HL-60 (cell line): ENCODE results near the gene RUNDC1.

Experiments
- CTCF ChIP-seq: IDR thresholded peaks from one replicate; pipeline ENCODE4 v1.5.1; 2011; ENCODE audit warnings: low read length, control low read depth, inconsistent platforms; ENCODE audit not compliant: insufficient read depth
- GABPA ChIP-seq: IDR thresholded peaks from 2 replicates; pipeline ENCODE4 v1.6.1; 2012; ENCODE audit warnings: low read depth
- POLR2AphosphoS5 ChIP-seq: IDR thresholded peaks from 2 replicates; pipeline ENCODE4 v1.6.1; 2012; ENCODE audit warnings: low read depth
- REST ChIP-seq: IDR thresholded peaks from 2 replicates; pipeline ENCODE4 v1.6.1; 2012; ENCODE audit warnings: low read depth; ENCODE audit not compliant: insufficient replicate concordance

DNA sequence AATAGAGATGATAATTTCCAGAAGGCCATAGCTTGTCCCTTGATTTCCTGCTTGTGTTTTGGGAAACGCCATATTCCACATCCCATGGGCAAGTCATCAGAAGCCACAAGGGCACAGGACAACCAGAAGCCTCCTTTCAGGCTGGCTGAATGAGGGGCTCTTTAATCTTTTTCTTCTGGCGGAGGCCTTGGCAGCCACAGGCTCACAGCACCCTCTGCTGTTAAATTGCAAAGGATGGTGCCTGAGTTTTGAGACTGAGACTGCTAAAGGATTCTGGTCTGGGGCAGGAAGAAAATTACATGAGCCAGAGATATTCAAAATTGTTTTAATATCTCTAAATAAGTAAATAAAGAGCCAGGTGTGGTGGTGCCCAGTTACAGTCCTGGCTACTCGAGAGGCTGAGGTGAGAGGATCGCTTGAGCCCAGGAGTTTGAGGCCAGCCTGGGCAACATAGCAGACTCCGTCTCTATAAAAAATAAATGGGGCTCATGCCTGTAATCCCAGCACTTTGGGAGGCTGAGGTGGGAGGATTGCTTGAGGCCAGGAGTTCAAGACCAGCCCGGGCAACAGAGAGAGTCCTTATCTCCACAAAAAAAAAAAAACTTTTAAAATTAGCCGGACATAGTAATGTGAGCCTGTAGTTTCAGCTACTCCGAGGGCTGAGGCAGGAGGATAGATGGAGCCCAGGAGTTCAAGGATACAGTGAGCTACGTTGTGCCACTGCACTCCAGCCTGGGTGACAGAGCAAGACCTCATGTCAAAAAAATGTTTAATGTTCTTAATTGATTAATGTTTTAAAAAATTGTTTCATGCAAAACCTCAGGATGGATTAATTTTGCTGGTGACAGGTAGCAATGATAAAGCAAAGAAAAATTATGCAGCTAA lies 42.4 kb upstream of the RUNDC1 start:
- peak; percentile 28 for TF ChIP-seq CTCF
- no peak for TF ChIP-seq POLR2AphosphoS5
- TF ChIP-seq GABPA = no peak
- no peak for TF ChIP-seq REST
